ENCODE measurements around the gene ARCN1. TPM values are rescaled to one million over a fixed set of nuclear protein-coding genes. Genes with fewer than 3 reads are reported as not detected.

ARCN1 gene
- total and polyA plus RNA-seq, 3 donors from 2014 or later: 107 to 128 (median 107) TPM

DNA sequence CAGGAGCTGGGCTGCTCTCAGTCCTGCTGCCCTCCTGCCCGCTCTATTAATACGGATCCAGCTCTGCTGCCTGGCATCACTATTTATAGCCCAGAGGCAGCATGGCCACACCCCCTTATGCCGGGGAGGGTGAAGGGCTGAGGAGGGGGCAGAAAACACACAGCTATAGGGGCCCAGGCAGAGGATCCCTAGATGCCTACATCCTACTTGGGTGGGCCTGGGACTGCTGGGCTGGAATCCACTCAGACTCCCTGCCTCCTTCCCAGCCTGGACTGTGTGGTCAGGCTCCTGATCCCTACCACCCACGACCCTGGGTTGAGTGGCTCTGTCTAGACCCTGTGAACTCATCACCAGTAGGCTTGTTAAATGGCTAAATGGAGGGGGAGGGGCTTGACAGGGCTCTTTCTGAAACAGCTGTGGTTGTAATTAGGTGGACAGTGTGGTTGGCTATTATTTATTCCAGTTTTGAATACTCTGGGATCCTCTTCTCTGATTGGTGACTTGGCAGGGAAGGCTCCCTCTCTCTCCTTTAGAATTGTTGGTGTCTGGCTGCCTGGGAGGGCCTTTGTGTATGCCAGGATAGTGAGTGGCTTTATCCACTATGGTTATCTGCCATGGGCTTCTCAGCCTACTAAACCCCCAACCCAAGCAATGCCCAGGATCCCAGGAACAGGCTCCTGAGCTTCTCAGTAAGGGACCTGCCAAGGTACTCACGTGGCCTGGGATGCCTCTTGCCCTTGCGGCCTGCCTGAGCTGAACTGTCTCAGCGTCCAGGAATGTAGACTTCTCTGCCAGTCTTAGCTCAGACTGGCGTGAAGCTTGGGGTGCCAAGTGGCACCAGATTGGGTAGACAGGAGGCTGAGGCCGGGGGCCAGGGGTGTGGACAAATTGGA, 50.4 kb downstream of the ARCN1 start:
- Histone ChIP-seq H3K27ac (peak overlapping the region; percentile 9 to 45), H3K4me1 (peaks cover 48% of the 10 kb centered on the region), H3K9me3 (no peaks in the 10 kb centered on the region), H3K36me3 (ENCODE audit: low read depth, missing control alignments) (no peaks in the 10 kb centered on the region), H3K4me3 (no peak overlapping the region), H3K27me3 (no peaks in the 10 kb centered on the region)
- DNase-seq: peak; percentile 71
- 48 to 57% methylated on average over 7 to 9 of the region's 9 CpGs for WGBS, 2 donors
- TF ChIP-seq POLR2A (IDR thresholded peaks at IDR 0.05): no peak
- TF ChIP-seq, protein P1, sequence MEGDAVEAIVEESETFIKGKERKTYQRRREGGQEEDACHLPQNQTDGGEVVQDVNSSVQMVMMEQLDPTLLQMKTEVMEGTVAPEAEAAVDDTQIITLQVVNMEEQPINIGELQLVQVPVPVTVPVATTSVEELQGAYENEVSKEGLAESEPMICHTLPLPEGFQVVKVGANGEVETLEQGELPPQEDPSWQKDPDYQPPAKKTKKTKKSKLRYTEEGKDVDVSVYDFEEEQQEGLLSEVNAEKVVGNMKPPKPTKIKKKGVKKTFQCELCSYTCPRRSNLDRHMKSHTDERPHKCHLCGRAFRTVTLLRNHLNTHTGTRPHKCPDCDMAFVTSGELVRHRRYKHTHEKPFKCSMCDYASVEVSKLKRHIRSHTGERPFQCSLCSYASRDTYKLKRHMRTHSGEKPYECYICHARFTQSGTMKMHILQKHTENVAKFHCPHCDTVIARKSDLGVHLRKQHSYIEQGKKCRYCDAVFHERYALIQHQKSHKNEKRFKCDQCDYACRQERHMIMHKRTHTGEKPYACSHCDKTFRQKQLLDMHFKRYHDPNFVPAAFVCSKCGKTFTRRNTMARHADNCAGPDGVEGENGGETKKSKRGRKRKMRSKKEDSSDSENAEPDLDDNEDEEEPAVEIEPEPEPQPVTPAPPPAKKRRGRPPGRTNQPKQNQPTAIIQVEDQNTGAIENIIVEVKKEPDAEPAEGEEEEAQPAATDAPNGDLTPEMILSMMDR (IDR thresholded peaks at IDR 0.05): no peak
- intact Hi-C loops (cut with DNase I; ENCODE audit: low total_unique reads): no loop called here

DNA sequence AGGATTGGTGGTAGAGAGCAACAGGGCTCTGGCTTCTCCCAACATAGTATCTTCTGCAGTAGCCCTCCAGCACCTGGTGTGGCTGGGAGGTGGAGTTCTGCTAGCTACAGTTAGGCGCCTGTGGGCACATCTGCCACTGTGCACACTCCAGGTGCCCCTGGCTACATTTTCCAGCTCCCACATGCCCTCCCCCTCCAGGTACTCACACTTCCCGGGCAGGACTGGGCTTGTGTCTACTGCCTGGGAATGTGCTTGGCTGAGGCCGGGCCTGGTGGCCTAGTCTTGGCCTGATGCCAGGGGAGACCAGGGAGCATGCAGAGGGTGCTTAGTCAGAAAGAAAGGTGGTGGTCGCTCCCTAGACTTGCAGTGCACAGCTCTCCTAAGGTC, 51.1 kb downstream of the ARCN1 start:
- TF ChIP-seq, protein P1 (IDR thresholded peaks at IDR 0.05): no peak
- no peak for TF ChIP-seq POLR2A (IDR thresholded peaks at IDR 0.05)
- DNase-seq: no peak
- intact Hi-C loops (cut with DNase I; ENCODE audit: low total_unique reads): no loop called here
- Histone ChIP-seq H3K9me3 (no peaks in the 10 kb centered on the region), H3K36me3 (ENCODE audit: low read depth, missing control alignments) (no peaks in the 10 kb centered on the region), H3K4me3 (no peak overlapping the region), H3K27ac (peak overlapping the region; percentile 9 to 45), H3K4me1 (peaks cover 42% of the 10 kb centered on the region), H3K27me3 (no peaks in the 10 kb centered on the region)
- 63 to 67% methylated on average over 3 to 4 of the region's 4 CpGs for WGBS, 2 donors

DNA sequence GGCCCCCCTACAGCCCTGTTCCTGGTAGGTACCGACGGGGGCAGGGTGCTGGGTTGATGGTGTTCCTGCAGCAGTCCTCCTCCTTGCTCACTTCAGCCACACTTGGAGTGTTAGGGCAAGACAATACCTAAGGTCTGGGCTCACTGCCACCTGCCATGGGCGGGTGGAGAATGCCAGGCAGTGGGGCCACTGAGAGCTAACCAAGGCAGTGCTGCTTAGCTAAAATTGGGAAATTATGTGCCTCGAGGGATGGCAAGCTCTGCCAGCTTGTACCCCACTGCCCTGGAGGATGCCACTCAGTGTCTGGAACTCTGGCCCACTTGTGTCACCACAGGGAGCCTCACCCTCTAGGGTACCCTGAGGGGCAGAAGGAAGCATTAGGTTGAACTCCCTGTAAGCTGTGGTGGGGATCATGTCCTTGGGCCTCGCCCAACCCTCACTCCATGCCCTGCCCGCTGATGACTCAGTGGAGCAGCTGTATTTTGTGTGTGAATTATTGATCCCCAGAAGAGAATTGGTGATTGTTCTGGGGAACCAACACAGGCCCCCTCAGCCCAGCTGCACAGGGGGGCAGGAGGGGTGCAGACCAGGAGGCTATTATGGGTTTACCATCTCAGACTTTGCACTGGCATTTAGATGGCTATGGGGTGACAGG, 53.0 kb downstream of the ARCN1 start:
- Histone ChIP-seq H3K36me3 (ENCODE audit: low read depth, missing control alignments) (no peaks in the 10 kb centered on the region), H3K27ac (no peak overlapping the region), H3K27me3 (no peaks in the 10 kb centered on the region), H3K4me3 (no peak overlapping the region), H3K4me1 (peaks cover 29% of the 10 kb centered on the region), H3K9me3 (no peaks in the 10 kb centered on the region)
- intact Hi-C loops (cut with DNase I; ENCODE audit: low total_unique reads): no loop called here
- WGBS, 2 donors: 94% methylated on average over 6 of the region's 6 CpGs; no CpG with 5 or more reads in 1 of the 2 donors
- TF ChIP-seq, protein P1 (IDR thresholded peaks at IDR 0.05): no peak
- no peak for DNase-seq

DNA sequence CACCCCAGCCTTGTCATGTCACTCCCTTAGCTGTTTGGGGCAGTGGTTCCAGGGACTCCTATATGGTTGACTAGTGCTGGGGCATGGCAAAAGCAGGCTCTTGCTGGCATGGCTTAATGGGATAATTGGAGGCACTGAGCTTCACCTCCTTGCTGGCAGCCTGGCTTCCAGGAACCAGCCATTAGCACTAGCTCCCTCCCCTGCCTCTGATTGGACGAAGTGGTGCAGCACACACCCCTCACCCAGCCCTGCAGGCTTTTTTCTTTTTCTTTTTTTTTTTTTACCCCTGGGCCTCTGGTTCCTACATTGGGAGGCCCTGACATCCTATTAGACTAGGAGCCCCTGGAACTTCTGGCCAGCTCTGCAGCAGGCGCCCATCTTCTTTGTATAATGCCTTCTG, 53.8 kb downstream of the ARCN1 start:
- no peak for DNase-seq
- WGBS, 2 donors: 80 to 86% methylated on average over 2 of the region's 2 CpGs
- intact Hi-C loops (cut with DNase I; ENCODE audit: low total_unique reads): no loop called here
- no peak overlapping the region for H3K4me3 ChIP-seq
- H3K9me3 ChIP-seq: no peaks in the 10 kb centered on the region
- peaks cover 22% of the 10 kb centered on the region for H3K4me1 ChIP-seq
- H3K27ac ChIP-seq: no peak overlapping the region
- TF ChIP-seq, protein P1 (IDR thresholded peaks at IDR 0.05): no peak
- no peak for TF ChIP-seq POLR2A (IDR thresholded peaks at IDR 0.05)
- H3K36me3 ChIP-seq (ENCODE audit: low read depth, missing control alignments): no peaks in the 10 kb centered on the region
- no peaks in the 10 kb centered on the region for H3K27me3 ChIP-seq

Measured in testis (tissue), 3 donors.